Stimulated activated CD4-positive, alpha-beta T cell treated with anti-CD3 and anti-CD28 coated beads, Interleukin-2, amount 100 ng/mL, for 48 hours (primary cell): Measurements from ENCODE around the gene GM2A.
"Not testable (repeated sequence)": the region's sequence is repeated elsewhere in the genome, so short reads cannot be mapped to it uniquely, and the experiment has no call there.

ENCODE experiments used
- DNase-seq, 2 donors: peaks; one replicate each; pipeline ENCODE4 v3.0.0-alpha.2; 2020

Gene GM2A

DNA sequence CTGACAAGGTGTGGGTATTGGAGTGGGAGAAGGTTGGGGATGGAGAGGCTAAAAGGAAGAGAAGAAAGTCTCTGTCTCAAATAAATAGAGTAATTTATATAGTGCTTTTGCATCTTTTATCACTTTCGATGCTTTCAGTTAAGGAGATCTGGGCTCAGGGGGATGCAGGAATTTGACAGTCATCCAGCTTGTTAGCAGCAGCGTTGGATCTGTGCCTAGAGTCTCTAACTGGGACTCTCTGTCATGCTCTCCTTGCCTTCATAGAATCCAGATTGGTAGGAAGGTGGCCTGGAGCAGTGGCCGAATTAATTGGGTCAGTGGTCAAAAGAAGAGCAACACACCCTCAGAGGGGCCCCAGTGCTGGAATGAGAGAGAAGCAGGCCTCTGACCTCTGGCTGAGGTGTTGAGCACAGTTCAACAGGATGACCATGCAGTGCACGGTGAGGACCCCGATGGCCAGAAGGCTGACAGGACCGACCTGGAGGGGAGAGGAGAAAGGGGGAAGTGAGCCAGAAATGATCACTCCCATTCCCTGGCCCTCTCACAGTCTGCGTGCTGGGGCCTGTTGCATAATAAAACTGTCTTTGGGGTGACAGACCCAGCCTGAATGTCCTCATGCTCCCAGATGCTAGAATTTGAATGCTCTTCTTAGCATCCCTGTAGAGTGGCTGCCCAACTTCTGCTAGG lies 42.9 kb downstream of the GM2A start:
- DNase-seq, result no peak

GRCh38 chr5:151296478-151296830 lies 43.5 kb downstream of the GM2A start:
- no peak for DNase-seq

DNA sequence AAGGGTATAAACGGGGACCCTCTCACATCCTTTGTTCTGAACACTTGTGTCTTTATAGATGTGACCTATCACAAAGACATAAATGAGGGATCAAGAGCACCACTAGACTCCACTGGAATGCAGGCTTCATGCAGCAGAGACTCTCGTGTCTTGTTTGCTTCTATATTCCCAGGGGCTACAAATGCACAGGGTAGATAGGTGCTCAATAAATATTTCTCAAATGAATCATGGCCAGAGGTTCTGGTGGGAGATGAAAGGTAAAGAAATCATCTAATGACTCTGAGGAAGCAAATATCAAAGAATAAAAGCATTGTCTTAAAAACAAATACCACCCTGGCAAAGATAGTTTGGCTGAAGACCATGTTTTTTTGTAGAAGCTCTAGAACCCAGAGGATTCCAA lies 44.0 kb downstream of the GM2A start:
- no peak for DNase-seq

DNA sequence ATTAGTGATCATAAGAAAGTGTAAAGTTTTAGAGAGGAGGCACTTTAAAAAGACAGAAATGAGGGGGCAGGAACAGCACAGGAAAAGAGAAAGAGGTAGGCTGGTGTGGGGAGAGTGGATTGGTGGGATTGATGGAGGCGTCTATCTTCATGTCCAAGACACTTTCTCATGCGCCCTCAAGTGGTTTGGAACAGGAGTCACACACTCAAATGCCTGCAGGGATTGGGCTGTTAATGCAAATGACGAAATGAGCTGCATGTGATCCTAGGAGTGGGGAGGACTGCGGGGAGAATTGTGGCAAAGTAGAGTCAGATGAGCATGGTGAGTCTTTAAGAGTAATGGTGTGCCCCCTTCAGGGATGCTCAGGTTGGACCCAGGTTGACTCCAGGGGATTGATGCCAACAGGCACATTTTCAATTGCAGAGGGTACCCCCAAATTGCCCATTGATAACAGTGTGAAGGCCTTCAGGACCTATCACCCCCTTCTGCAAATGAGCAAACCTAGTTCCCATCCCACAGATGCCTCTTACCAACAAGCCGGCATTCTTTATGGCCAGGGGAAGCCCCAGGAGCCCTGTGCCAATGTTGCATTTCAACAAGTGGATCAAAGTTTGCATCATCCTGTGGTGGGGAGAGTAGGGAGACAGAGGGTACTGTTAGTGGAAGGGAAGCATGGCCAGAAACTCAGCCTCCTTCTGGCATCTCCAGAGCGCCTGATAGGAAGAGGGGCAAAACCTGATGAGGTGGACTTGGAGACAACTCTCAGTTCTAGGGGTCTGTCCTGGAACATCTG lies 45.3 kb downstream of the GM2A start:
- no peak for DNase-seq

DNA sequence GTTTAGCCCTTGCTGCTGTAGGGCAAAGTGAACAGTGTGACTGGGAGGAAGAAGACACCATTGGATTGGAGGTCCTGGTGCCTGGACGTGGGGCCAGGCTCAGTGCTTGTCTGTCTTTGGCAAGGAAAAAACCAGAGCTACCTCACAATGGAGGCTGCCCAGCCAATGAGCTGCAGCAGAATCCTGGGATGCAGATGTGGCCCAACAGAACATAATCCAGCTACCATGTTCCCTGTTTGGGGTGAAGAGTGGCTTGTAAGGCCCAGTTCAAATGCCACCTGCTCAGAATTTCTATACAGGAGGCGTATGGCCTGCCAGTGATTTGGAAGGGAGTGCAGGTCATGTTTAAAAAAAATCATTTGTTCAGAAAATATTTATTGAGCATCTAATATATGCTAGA lies 50.7 kb downstream of the GM2A start, which contains the start of gene SLC36A3:
TSS of gene SLC36A3 (minus strand) at position 101 of the 400 bp plus-strand sequence. CDS start 412 bp downstream, outside the sequence.
- DNase-seq, result no peak

DNA sequence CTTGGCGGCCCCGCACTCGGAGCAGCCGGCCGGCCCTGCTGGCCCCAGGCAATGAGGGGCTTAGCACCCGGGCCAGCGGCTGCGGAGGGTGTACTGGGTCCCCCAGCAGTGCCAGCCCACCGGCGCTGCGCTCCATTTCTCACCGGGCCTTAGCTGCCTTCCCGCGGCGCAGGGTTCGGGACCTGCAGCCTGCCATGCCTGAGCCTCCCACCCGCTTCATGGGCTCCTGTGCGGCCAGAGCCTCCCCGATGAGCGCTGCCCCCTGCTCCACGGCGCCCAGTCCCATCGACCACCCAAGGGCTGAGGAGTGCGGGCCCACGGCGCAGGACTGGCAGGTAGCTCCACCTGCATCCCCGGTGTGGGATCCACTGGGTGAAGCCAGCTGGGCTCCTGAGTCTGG lies 56.3 kb downstream of the GM2A start:
- DNase-seq, result not testable (repeated sequence)

DNA sequence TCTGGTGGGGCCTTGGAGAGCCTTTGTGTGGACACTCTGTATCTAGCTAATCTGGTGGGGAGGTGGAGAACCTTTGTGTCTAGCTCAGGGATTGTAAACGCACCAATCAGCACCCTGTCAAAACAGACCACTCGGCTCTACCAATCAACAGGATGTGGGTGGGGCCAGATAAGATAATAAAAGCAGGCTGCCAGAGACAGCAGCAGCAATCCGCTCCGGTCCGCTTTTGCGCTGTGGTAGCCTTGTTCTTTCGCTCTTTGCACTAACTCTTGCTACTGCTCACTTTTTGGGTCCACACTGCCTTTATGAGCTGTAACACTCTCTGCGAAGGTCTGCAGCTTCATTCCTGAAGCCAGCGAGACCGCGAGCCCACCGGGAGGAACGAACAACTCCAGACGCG lies 56.8 kb downstream of the GM2A start:
- DNase-seq, result not testable (repeated sequence)

GRCh38 chr5:151310932-151311331 lies 57.9 kb downstream of the GM2A start:
- DNase-seq, result no peak

DNA sequence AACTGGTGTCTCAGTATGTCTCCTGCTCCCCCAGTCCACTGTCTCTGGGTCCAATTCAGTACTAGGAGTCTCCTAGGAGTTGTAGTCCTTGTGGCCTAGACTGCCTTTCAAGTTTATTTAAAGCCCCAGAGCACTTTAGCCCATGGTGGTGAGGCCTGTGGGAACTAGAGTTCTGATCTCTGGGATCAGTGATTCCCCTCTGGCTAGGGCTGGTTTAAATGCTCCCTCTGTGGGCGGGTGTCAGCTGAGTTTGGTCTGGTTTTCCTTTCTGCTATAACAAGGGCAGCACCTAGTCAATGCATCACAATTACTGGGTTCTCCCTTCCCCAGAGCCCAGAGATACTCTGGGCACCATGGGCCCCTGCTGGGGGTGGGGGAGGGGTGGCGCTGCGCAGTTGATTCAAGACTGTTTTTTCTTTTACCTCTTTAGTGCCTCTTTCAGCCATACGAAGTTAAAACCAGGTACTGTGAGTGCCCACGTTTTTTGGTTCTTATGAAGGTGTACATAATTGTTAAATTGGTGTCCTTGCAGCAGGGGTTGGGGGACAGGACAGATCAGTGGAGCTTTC lies 59.9 kb downstream of the GM2A start:
- no peak for DNase-seq

- DNase-seq, result no peak
Observed at GRCh38 chr5:151313357-151313756, 60.4 kb downstream of the GM2A start.

DNA sequence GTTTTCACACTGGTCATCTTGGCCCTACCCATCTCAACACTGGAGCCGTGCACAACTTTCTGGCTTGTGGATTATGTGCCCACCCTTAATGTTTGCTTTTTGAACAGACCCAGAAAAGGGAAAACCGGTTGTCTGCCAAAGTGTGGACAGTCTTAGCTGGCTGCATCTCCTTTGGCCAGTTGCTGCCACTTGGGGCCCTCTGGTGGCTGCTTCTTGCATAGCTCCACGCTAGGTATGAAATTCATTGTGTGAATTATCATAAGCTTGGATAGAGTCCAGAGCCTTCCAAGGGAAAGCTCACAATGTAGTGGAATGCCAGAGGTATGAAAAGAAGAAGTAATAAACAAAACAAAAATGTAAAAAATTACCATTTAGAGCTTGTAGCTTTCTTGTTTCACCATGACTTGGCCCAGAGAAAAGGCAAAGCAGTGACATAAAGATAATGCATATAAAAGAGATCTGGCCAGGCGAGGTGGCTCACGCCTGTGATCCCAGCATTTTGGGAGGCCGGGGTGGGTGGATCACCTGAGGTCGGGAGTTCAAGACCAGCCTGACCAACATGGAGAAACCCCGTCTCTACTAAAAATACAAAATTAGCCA lies 63.1 kb downstream of the GM2A start:
- DNase-seq, result peak; percentile 61 to 73

GRCh38 chr5:151317871-151318270 lies 64.9 kb downstream of the GM2A start:
- DNase-seq, result no peak

DNA sequence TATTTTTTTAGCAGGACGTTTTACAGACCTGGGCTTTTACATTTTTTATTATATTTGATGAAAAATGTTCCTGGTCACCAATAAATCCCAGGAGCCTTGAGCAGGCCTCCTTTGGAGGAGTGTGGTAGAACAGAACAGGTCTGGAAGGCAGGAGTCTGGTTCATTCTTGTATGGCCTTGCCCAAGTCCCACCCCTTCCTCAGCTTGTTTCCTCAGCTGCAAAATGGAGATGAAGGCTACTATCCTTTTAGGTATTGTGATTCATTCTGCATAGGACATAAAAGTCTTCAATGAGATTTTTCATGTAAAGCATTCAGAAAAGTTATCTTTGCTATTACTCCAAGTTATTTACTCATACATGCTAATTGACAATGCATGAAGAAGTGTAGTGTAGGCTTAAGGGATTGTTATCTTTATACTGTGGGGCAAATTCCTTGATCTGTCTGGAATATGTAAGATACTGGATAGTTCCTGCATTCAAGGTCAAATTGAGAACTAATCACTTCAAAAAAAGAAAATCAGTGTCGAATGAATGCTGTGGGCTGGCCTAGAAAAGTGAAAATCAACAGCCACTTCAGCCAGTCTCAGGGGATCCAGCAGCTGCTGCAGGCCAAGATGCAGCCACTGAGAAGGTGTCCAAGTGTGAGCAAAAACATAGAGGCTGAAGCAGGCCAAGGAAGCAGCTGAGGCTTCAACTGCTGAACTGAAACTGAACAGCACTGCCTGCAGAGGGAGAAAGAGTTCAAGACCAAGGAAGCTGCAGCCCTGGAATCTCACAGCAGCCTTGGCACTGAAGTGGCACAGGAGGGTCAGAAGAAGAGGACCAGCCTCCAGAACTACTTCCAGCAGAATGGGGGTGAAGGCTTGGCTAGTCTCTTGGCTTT lies 66.1 kb downstream of the GM2A start:
- DNase-seq, result no peak
